Measurements from ENCODE around the gene HOXC5.

HOXC5 gene

DNA sequence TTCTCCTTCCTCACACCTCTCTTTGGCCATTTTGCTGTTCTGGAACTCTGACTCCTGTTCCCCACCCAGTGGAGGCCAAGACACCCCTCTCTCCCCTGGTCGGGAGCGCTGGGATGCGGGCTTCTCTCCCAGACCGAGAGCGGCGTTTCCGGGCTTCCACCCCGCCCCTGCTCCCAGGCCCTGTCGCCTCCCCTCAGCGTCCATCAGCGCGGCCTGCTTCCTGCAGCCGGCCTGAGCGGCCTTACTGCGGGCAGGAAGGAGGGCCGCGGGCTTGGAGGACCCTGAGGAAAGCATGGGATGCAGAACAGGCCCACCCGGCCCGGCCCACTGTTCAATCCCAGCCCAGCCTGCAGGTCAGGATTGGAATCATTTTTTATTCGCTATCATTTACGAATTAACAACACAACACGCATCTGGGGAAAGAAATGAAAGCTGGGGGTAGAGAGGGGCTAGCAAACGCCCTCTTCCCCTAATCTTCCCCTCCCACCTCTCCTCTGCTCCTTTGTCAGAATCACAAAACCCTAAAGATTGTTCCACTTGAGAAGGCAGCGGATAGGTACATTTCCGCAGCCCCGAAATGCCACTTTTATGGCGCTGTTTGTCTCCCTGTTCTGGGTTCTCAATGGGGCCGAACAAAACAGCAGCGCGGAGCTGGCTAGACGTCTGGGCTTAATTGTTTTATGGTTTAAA, 27.9 kb upstream of the HOXC5 start:
- TF ChIP-seq ZFX (IDR thresholded peaks at IDR 0.05; ENCODE audit: borderline replicate concordance), result no peak
- TF ChIP-seq, protein P1, sequence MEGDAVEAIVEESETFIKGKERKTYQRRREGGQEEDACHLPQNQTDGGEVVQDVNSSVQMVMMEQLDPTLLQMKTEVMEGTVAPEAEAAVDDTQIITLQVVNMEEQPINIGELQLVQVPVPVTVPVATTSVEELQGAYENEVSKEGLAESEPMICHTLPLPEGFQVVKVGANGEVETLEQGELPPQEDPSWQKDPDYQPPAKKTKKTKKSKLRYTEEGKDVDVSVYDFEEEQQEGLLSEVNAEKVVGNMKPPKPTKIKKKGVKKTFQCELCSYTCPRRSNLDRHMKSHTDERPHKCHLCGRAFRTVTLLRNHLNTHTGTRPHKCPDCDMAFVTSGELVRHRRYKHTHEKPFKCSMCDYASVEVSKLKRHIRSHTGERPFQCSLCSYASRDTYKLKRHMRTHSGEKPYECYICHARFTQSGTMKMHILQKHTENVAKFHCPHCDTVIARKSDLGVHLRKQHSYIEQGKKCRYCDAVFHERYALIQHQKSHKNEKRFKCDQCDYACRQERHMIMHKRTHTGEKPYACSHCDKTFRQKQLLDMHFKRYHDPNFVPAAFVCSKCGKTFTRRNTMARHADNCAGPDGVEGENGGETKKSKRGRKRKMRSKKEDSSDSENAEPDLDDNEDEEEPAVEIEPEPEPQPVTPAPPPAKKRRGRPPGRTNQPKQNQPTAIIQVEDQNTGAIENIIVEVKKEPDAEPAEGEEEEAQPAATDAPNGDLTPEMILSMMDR (IDR thresholded peaks at IDR 0.05), result no peak
- no peak overlapping the region for H3K27ac ChIP-seq

DNA sequence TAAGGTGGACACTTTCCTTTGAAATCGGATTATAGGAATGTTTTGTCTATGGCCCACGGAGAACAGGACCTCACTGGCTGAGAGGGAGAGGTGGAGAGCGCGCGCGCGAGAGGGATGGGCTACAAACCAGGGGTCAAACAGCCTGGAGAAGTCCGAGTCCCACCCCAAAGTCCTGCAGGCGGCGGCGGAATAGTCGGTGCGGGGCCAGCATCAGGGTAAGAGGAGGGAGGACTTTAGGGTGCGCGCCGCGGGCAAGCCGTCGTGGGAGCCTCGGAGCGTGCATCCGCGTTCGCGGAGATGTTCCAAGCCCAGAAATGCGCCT, 27.4 kb upstream of the HOXC5 start:
- TF ChIP-seq ZFX (IDR thresholded peaks at IDR 0.05; ENCODE audit: borderline replicate concordance), result no peak
- TF ChIP-seq, protein P1 (IDR thresholded peaks at IDR 0.05), result no peak
- H3K27ac ChIP-seq, result no peak overlapping the region

DNA sequence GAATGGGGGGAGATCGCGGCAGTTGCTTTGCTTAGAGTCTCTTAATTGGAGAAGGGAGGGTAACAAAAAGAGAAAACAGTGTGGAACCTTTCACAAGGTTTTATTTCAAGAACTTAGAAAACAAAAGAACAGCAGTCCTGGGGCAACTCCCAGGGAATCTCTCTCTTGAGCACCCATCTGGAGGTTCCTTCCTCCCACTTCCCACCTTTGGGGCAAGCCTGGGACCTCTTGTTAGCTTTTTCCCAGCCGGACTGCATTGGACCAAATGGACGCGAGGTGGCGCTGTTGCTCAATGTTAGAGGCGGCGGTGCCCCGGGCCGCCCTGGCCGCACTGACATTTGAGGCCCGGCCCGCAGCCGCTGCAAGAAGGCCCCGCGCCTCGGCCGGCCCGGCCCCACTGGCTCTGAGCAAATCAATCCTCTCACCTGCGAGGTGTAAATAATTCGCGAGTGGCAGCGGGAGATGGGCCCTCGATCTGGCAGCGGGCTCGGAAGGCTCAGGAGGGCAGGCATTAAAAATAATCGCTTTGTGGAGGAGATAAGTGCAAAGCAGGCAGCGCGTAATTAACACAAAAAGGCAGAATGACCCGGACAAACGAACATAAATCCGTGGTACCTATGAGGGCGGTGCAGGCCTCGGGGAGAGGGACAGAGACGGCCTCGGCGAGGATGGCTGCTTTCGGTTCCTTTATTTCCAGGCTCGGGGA, 26.8 kb upstream of the HOXC5 start:
- TF ChIP-seq, protein P1 (IDR thresholded peaks at IDR 0.05), result peak; percentile 97
- TF ChIP-seq ZFX (IDR thresholded peaks at IDR 0.05; ENCODE audit: borderline replicate concordance), result no peak
- no peak overlapping the region for H3K27ac ChIP-seq

DNA sequence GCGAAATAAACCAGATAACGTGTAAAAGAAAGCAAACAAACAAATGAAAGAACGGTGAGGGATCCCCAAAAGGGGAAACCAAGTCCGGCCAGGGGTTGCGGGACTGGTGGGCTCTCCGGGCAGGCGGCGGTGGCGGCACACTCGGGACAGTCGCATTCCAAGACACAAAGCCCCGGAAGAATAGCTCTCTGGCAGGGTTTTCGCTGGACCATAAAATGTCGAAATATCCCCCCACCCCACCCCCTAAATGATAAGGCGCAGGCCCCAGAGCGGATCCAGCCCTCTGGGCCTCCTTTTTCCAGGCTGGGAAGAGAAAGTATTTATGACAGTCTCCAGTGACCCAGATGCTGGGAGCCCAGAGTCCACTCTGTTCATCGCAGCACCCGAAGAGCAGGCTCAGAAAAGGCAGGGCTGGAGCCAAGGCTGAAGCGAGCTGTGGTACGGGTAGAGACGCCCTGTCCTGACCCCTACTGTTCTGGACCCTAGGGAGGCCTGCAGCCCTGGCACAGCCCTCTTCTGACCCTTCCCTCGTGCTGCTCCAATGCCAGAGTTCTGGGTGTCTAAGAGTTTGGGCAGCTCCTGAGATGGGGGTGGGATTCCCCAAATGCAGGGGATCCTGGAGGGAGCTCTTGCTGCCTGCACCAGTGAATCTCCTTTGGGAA, 26.2 kb upstream of the HOXC5 start:
- H3K27ac ChIP-seq, result no peak overlapping the region

DNA sequence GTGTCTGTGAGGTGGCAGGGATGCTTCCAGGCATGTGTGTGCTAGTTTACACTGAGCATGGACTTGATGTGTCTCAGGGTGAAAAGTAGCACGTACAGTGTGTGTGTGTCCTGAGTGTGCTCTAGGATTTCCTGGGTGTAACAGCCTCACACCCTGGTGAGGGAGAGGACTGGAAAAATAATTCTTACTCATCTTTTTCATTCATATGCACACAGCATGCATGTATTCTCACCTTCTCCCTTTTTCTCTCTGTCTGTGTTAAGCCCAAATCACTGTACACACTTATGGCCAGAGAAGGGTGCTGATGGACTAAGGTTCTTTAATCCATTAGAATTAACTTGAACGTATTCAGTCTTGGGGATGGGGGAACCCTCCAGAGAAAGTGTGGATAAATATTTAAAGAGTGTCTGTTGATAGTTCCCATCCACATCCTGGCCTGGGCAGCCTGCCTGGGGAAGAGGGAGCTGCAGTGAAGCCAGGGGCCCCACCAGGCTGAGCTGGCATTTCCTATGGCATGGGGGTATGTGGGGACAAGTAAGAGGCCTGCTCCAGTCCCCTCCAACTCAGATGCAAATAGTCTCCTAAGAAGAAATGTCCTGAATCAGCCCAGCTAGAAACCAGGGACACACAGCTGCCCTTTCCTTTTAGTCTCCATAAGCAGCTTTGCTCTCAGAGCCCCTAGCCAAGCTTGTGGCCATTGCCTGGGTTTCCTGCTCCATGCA, 25.2 kb upstream of the HOXC5 start:
- TF ChIP-seq, protein P1 (IDR thresholded peaks at IDR 0.05), result no peak
- TF ChIP-seq ZFX (IDR thresholded peaks at IDR 0.05; ENCODE audit: borderline replicate concordance), result no peak
- H3K27ac ChIP-seq, result no peak overlapping the region

More for the DNA sequence above, 26.2 kb upstream of the HOXC5 start:
- no peak for TF ChIP-seq ZFX (IDR thresholded peaks at IDR 0.05; ENCODE audit: borderline replicate concordance)
- TF ChIP-seq, protein P1 (IDR thresholded peaks at IDR 0.05), result no peak

DNA sequence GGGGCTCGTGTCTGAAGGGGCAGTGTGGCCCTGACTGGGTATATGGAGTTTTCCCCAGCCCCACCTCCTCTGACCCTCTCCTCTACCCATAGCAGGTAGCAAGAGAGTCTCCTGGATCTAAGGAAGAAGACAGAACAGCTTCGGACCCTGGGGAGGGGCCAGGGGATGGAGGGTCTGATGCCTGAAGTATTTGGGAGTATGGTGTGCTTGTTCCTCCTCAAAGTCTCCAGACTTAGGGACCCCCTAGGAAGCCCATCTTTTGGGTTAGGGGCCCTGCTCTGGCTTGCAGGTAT, 24.6 kb upstream of the HOXC5 start:
- H3K27ac ChIP-seq, result no peak overlapping the region
- TF ChIP-seq, protein P1 (IDR thresholded peaks at IDR 0.05), result no peak
- TF ChIP-seq ZFX (IDR thresholded peaks at IDR 0.05; ENCODE audit: borderline replicate concordance), result no peak
